GM18498 (cell line): ENCODE data around the gene FILIP1L.
"Not testable (repeated sequence)": the region's sequence is repeated elsewhere in the genome, so short reads cannot be mapped to it uniquely, and the experiment has no call there.

Experiments used
- ATAC-seq: cut with Tn5 transposase; IDR thresholded peaks from one replicate; pipeline ENCODE4 v1.9.1; 2021; ENCODE audit warnings: mild to moderate bottlenecking, moderate library complexity; ENCODE audit not compliant: unreplicated experiment

Gene FILIP1L

DNA sequence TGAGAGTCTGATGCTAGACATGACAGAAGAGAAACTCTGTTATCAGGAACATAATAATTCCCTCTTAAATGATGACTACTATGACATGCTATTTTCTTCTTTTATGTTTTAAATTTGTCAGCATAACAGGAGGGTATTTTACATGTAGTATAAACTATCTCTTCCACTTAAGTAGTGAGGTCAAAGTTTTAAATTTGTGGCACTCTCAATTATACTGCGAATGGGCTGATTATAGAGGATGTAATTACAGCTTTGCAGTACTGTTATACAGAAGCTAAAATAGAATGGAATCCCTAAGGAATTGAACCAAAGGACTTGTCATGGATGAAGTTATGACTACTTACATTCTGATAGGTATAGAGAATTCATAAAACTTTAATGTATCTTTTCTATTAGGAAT is 262.3 kb downstream of the FILIP1L start:
- no peak for ATAC-seq

DNA sequence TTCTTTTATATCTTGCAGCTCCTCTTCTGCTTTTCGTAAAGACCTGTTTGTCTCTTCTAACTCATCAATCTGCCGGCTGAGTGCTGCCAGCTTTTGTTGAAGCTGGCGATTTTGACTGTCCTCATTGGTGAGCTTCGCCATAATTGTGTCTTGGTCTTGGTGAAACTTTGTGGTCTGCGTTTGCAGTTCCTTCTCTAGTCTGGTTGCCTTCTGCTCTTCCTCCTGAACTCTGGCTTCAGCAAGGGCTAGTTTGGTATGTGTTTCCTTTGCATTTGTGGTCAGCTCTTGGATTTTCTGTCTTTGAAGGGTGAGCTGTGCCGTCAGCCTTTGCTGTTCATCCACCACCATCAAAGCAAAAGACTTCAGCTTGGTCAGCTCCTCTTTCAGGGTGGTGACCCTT is 263.7 kb downstream of the FILIP1L start:
- ATAC-seq: no peak

DNA sequence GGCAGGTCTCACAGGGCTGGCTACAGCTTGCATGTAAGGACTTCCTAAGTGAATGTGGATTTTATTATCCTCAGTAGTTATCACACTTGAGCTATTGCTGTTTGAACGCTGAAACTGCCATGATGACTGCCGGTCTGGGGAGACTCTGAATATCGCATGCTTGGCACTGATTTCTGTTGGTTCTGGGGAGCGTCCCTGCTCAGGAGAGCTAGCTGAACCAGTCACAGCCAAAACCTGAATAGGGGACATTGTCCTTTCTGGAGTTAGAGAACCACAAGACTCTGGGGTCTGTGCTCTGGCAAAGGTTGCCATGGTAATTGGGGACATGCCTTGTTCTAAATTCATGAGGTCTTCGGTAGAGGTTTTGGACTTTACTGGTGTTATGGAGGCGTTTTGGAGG is 265.9 kb downstream of the FILIP1L start:
- ATAC-seq: no peak

DNA sequence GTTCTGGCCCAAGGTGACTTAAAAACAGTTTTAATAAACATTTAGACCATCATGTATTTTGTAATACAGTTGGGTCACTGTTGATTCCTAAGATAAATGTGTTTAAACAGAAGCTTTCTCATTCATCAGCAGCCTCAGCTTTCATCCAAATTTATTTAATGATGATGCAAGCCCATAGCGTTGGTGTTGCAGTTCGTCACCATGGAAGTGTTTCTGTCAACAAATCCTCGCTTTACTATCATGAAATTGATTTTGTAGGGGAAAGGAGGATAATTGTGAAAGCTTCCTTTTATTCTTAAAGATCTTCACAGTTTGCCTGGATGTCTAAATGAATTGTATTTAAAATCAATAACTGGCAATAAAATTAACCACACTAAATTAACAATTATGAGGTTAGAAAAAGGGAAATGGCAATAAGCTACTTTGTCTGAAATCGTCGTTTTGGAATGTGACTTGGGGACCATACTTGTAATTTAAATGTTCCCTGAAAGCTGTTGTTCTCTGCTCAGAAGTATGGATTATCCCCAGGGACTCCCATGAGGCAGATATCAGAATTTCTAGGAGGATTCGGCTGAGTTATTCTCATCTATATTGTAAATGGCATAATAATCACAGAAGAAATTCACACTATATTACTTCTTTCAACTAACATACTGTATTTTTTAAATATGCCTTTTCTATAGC is 267.7 kb downstream of the FILIP1L start:
- no peak for ATAC-seq

GRCh38 chr3:99845999-99846398 is 268.3 kb downstream of the FILIP1L start:
- no peak for ATAC-seq

GRCh38 chr3:99845331-99845730 is 269.0 kb downstream of the FILIP1L start:
- no peak for ATAC-seq

GRCh38 chr3:99843590-99844258 is 270.6 kb downstream of the FILIP1L start:
- ATAC-seq: peak; percentile 17

- peak; percentile 75 for ATAC-seq
These were observed 271.3 kb downstream of the FILIP1L start for GRCh38 chr3:99842826-99843589.

DNA sequence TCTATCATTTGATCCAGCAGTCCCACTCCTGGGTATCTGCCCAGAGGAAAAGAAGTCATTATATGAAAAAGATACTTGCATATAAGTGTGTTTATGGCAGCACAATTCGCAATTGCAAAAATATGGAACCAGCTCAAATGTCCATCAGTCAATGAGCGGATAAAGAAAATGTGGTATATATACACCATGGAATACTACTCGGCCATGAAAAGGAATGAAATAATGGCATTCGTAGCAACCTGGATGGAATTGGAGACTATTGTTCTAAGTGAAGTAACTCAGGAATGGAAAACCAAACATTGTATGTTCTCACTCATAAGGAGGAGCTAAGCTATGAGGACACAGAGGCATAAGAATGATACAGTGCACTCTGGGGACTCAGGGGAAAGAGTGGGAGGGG is 272.4 kb downstream of the FILIP1L start:
- not testable (repeated sequence) for ATAC-seq

DNA sequence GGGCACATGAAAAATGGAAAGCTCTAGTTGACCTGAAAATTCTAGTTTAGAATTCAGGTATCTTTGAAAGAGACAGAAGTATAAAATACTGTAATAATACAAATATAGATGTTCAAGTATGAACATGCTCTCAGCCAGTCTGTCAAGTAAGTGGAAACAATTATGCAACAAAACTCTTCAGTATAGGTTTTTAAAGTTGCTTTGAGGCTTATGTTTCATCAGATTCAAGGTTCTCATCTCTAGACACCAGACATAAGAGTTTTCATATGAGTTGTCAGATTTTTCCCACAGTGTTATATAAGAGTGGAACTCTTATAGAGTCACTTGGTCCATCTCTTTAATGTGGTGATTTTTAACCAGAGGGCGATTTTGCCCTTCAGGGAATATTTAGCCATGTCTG is 274.7 kb downstream of the FILIP1L start:
- ATAC-seq: no peak

GRCh38 chr3:99838755-99839154 is 275.5 kb downstream of the FILIP1L start:
- ATAC-seq: no peak

- ATAC-seq: no peak
These were observed 276.6 kb downstream of the FILIP1L start for GRCh38 chr3:99837715-99838114.

DNA sequence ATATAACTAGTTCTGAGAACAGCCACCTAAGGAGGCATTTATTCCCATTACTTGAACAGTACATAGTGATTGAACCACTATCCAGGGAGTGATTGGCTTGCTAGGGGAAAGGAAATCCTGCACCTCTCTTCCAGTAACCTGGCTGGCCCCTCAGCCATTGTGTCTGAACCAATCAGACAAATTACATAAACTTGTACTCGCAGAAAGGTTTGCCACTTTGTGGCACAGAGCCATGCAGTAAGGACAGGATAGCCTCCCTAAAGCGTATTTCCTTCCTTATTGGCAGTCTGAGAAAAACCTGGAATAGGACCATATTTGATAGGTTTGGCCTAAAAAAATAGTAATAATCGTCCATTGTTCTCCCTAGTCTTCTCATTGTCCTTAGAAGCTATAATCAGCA is 277.6 kb downstream of the FILIP1L start:
- ATAC-seq: no peak

- ATAC-seq: no peak
These were observed 279.9 kb downstream of the FILIP1L start for GRCh38 chr3:99834211-99834957.

DNA sequence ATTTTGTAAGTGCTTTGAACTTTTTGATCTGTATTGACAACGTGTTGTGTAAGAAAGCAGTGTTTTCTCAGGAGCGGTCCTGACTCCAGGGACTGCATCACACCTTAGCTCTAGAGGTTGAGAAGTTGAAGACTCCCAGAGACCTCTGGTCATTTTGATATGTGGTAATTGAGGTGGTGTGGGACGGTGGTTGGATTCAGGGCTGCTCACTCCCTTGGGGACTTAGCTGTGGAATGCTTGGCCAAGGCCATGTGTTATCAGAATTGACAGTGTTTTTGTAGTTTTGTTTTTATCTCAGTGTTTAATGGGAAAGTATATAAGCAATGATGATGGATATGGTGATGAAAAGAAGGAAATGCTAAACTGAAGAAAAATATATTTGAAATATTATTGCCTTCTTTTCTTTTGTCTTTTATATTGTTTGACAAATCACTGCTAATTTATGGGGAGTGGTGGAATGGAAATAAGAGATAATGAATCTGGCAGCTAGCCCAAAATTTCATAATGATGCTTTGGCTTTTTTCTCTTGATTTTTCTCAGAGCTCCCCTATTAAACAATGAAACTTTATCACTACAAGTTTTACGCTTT is 280.6 kb downstream of the FILIP1L start:
- ATAC-seq: no peak

DNA sequence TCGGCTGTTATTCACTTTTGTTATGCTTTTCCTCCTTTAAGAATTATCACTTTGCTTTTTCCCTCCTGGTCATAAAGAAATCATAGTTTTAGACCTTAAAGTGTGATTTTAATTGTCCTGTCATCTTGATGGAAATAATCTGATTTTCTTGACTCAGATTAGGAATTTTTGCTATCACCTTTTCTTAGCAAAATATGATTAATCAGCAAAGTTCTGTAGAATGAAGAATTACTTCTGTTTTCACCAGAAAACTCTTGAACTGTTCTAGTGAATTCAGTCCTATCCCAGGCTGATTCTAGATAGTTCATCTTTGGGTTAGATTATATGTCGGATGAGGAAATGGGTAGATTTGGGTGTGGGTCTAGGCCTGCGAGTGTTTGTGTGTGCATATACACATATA is 284.5 kb downstream of the FILIP1L start:
- no peak for ATAC-seq

DNA sequence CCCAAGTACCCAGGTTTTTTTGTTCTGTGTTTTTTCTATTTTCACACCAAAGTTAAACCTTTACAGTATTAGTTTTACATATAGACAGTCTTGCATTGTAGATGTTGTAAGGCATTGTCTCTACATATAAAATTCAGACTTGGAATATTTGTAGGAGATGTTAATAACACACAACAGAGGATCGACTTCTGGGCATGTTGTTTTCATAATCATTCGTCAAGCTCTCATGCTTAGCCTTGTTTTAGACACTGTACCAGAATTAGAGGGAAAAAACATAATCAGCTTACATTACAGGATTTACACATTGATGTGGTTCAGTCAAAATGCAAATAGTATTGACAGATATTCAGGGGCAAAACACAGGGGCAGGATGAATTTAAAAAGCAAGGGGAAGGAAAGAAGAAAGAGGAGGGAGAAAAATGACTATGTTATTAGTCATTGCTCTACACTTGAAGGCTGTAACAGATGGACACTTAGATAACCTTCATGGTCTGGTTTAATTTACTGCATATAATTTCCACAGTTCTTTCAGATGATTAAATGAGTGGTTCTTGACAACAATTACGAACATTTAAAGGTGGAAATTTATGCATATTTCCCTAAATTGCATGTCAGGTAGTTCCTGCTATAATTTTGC is 289.2 kb downstream of the FILIP1L start:
- no peak for ATAC-seq

DNA sequence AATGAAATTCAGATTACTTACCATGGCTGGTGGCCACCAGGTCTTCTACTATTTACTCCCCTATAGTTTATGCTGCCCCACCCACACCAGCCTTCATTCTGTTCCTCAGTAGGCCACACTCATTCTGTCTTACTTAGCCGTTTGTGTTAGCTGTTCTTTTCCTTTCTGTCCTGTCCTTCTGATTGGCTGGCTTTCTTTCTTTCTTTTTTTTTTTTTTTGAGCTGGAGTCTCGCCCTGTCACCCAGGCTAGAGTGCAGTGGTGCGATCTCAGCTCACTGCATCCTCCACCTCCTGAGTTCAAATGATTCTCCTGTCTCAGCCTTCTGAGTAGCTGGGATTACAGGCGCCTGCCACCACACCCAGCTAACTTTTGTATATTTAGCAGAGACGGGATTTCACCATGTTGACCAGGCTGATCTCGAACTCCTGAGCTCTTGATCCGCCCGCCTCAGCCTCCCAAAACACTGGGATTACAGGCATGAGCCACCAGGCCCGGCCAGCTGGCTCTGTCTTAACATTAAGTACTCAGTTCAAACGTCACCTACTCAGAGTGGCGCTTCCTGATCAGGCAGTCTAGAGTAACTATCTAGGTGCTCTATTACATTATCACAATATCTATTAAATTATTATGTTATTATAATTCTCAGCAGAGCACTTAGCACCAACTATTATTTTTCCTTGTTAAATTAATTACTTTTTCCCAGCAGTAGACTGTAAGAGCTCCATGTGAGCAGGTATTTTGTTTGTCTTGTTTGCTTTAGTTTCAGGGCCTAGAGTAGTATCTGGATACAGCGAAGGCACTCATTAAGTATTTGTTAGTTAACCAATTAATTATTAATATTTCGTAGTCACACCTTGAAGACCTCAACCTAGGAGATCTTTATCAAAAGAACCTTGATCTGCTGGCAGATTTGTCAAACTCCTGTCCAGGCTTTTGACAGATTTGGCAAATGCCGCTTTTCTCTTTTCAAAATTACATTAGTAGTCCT is 290.3 kb downstream of the FILIP1L start:
- no peak for ATAC-seq

GRCh38 chr3:99818818-99819217 is 295.5 kb downstream of the FILIP1L start:
- ATAC-seq: no peak
